DMS53 (cell line): ENCODE results near the gene HAVCR1.

Experiments
- DNase-seq: peaks from one replicate; lab custom pipeline; 2025; lab: John Stamatoyannopoulos, UW

HAVCR1 gene

GRCh38 chr5:156991714-156992113 lies 67.2 kb downstream of the HAVCR1 start:
- no peak for DNase-seq

GRCh38 chr5:156984064-156984463 lies 74.9 kb downstream of the HAVCR1 start:
- no peak for DNase-seq

GRCh38 chr5:156981481-156981880 lies 77.4 kb downstream of the HAVCR1 start:
- no peak for DNase-seq
